ENCODE measurements around the gene SPRED3. TPM values are rescaled to one million over a fixed set of nuclear protein-coding genes. Genes with fewer than 3 reads are reported as not detected.

SPRED3 gene
- total RNA-seq, 3 donors from 2014 or later = 0.16 to 0.66 (median 0.29) TPM

- Histone ChIP-seq H3K27ac (no peak overlapping the region), H3K36me3 (peaks cover 4% of the 10 kb centered on the region), H3K4me3 (no peak overlapping the region), H3K27me3 (no peaks in the 10 kb centered on the region), H3K4me1 (peaks cover 0 to 6% of the 10 kb centered on the region in 2 donors), H3K9me3 (no peaks in the 10 kb centered on the region)
- intact Hi-C loops (cut with DNase I; ENCODE audit: low total_unique reads) = no loop called here
- no peak for DNase-seq (ENCODE audit: low spot score in 2 of 2)
- TF ChIP-seq CTCF (IDR thresholded peaks at IDR 0.05) (no peak), POLR2A (IDR thresholded peaks at IDR 0.05) (no peak), POLR2AphosphoS5 (IDR thresholded peaks at IDR 0.05) (no peak)
Observed at GRCh38 chr19:38385057-38385803, 3.3 kb upstream of the SPRED3 start.

GRCh38 chr19:38385804-38386257, 2.7 kb upstream of the SPRED3 start:
- intact Hi-C loops (cut with DNase I; ENCODE audit: low total_unique reads) = no loop called here
- H3K36me3 ChIP-seq = peaks cover 3% of the 10 kb centered on the region
- H3K27ac ChIP-seq = no peak overlapping the region
- no peaks in the 10 kb centered on the region for H3K9me3 ChIP-seq
- DNase-seq (ENCODE audit: low spot score in 2 of 2) = no peak
- peaks cover 0 to 6% of the 10 kb centered on the region in 2 donors for H3K4me1 ChIP-seq
- no peak for TF ChIP-seq CTCF (IDR thresholded peaks at IDR 0.05)
- TF ChIP-seq POLR2A (IDR thresholded peaks at IDR 0.05) = no peak
- TF ChIP-seq POLR2AphosphoS5 (IDR thresholded peaks at IDR 0.05) = no peak
- no peak overlapping the region for H3K4me3 ChIP-seq
- H3K27me3 ChIP-seq = no peaks in the 10 kb centered on the region

GRCh38 chr19:38386300-38386970, 2.1 kb upstream of the SPRED3 start:
- DNase-seq (ENCODE audit: low spot score in 2 of 2) = no peak
- TF ChIP-seq POLR2A (IDR thresholded peaks at IDR 0.05) = no peak
- TF ChIP-seq CTCF (IDR thresholded peaks at IDR 0.05) = no peak
- no peak for TF ChIP-seq POLR2AphosphoS5 (IDR thresholded peaks at IDR 0.05)
- Histone ChIP-seq H3K4me3 (peak overlapping the region in 2 of 3 donors; percentile 11 to 74), H3K27me3 (no peaks in the 10 kb centered on the region), H3K27ac (peak overlapping the region in 1 of 2 donors; percentile 88), H3K4me1 (peaks cover 0 to 6% of the 10 kb centered on the region in 2 donors), H3K36me3 (no peaks in the 10 kb centered on the region), H3K9me3 (no peaks in the 10 kb centered on the region)
- intact Hi-C loops (cut with DNase I; ENCODE audit: low total_unique reads) = no loop called here

- peak overlapping the region; percentile 88 to 91 for H3K27ac ChIP-seq
- no peak for DNase-seq (ENCODE audit: low spot score in 2 of 2)
- H3K36me3 ChIP-seq = no peaks in the 10 kb centered on the region
- H3K4me1 ChIP-seq = peaks cover 0 to 6% of the 10 kb centered on the region in 2 donors
- H3K4me3 ChIP-seq = peak overlapping the region; percentile 35 to 74 (median 64)
- no peaks in the 10 kb centered on the region for H3K9me3 ChIP-seq
- no peak for TF ChIP-seq POLR2A (IDR thresholded peaks at IDR 0.05)
- no peak for TF ChIP-seq CTCF (IDR thresholded peaks at IDR 0.05)
- TF ChIP-seq POLR2AphosphoS5 (IDR thresholded peaks at IDR 0.05) = no peak
- no peaks in the 10 kb centered on the region for H3K27me3 ChIP-seq
- intact Hi-C loops (cut with DNase I; ENCODE audit: low total_unique reads) = no loop called here
Observed at GRCh38 chr19:38386971-38387549, 1.4 kb upstream of the SPRED3 start.
